Activated naive CD4-positive, alpha-beta T cell treated with anti-CD3 and anti-CD28 coated beads, Interleukin-2, amount 50 U/mL, for 16 hours (primary cell): ENCODE measurements around the gene DHX8.
"Not testable (repeated sequence)": the region's sequence is repeated elsewhere in the genome, so short reads cannot be mapped to it uniquely, and the experiment has no call there.

Source experiments
- DNase-seq: peaks from one replicate; pipeline ENCODE4 v3.0.0-alpha.2; 2020

The DHX8 gene

GRCh38 chr17:43462569-43462968 is 21.2 kb upstream of the DHX8 start:
- not testable (repeated sequence) for DNase-seq

GRCh38 chr17:43463241-43463640 is 20.5 kb upstream of the DHX8 start:
- DNase-seq: no peak

- no peak for DNase-seq
Measured at GRCh38 chr17:43464046-43464445, 19.7 kb upstream of the DHX8 start.

- DNase-seq: no peak
Measured at GRCh38 chr17:43465049-43465448, 18.7 kb upstream of the DHX8 start.

GRCh38 chr17:43467981-43468581 is 15.7 kb upstream of the DHX8 start:
- no peak for DNase-seq

- no peak for DNase-seq
Measured at GRCh38 chr17:43468691-43469139, 15.1 kb upstream of the DHX8 start.

GRCh38 chr17:43469145-43469544 is 14.6 kb upstream of the DHX8 start:
- DNase-seq: no peak

- DNase-seq: no peak
Measured at GRCh38 chr17:43471585-43472160, 12.1 kb upstream of the DHX8 start.

- DNase-seq: no peak
Measured at GRCh38 chr17:43475494-43476089, 8.2 kb upstream of the DHX8 start.

GRCh38 chr17:43476306-43476705 is 7.5 kb upstream of the DHX8 start:
- DNase-seq: not testable (repeated sequence)

- DNase-seq: no peak
Measured at GRCh38 chr17:43477832-43478634, 5.7 kb upstream of the DHX8 start.

- no peak for DNase-seq
Measured at GRCh38 chr17:43479948-43480347, 3.8 kb upstream of the DHX8 start.

GRCh38 chr17:43482103-43483012 is 1.4 kb upstream of the DHX8 start:
- no peak for DNase-seq

GRCh38 chr17:43490621-43491020 is 6.8 kb downstream of the DHX8 start:
- DNase-seq: no peak

- not testable (repeated sequence) for DNase-seq
Measured at GRCh38 chr17:43509440-43509839, 25.7 kb downstream of the DHX8 start.

- DNase-seq: not testable (repeated sequence)
Measured at GRCh38 chr17:43511199-43511598, 27.4 kb downstream of the DHX8 start.

GRCh38 chr17:43515656-43516055 is 31.9 kb downstream of the DHX8 start:
- no peak for DNase-seq

GRCh38 chr17:43517161-43517560 is 33.4 kb downstream of the DHX8 start:
- DNase-seq: no peak

GRCh38 chr17:43517615-43518386 is 34.0 kb downstream of the DHX8 start:
- DNase-seq: no peak

GRCh38 chr17:43521389-43521788 is 37.6 kb downstream of the DHX8 start:
- no peak for DNase-seq

GRCh38 chr17:43524945-43525575 is 41.3 kb downstream of the DHX8 start:
- DNase-seq: no peak
